GM19193 (cell line): Measurements from ENCODE around the gene CCBE1.

Experiments used
- POLR2A ChIP-seq: IDR thresholded peaks from 4 replicates; pipeline ENCODE4 v1.6.1; 2011; ENCODE audit not compliant: insufficient read depth, insufficient read length; ENCODE audit errors: extremely low read depth

CCBE1 gene

DNA sequence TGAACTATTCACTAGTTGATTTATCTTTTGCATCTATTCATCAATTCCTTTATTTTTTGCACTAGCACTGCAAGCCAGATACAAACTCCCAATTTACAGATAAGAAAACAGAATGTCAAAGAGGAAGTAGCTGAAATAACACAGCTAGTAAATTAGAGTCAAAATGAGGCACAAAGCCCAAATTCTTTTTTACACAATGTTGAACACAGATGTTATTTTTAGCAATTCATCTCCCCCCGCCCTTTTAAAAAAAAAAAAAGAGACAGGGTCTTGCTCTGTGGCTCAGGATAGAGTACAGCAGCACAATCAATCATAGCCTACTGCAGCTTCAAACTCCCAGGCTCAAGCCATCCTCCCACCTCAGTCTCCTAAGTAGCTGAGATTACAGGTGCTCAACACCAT lies 127.8 kb downstream of the CCBE1 start:
- TF ChIP-seq POLR2A = no peak

DNA sequence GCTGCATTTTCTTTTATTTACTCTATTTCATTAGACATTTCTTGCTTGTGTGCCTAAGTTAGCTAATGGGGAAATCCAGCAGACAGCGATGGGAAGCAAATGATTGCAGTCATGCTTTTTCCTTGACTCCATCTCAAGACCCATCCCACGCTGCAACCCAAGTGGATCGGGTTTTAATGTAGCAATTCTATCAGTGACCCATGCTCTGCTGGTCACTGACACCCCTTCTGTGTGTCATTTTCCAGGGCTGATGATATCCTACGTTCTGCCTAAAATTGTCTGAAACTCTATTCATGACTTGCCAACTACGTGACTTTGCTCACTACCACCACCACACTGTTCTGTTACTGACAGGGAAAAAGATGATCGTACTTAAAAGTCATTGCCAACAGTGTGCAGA lies 129.8 kb downstream of the CCBE1 start:
- TF ChIP-seq POLR2A = no peak

DNA sequence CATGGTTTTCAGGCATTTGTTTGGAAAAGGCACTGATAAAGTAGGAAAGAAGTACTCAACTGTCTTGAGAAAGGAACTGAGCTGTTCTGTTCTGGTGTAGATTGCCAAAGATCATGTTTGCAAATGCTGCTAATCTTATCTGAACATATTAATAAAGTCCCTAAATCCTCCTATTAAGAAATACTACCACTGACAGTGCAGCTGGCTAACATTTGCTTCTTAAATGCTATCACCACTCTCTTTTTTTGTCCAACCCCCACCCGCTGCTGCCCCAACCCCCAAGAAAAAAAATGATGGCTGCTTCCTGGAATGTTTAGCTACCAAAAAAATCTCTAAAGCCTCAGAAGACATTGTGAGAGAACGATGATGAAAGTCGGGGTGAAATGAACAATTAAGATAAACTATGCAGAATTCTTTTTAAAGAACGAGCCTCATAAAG lies 130.7 kb downstream of the CCBE1 start:
- no peak for TF ChIP-seq POLR2A

DNA sequence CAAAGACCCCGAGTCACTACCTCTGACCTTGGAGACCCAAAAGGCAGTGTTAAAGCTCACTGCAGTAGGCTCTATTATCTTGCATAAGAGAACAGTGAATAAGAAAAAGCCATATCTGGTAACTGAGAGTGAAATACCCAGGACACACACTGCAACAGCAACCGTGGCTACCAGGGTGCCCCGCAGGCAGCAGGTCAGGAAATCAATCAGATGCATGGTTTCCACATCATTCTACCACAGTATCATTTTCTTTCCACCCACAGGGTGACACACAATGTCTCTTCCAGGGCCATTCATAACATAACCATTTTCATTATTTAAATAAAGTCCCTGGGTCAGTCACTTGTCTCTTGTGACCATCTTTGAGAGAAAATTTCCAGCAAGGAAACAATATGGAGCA lies 131.3 kb downstream of the CCBE1 start:
- no peak for TF ChIP-seq POLR2A

DNA sequence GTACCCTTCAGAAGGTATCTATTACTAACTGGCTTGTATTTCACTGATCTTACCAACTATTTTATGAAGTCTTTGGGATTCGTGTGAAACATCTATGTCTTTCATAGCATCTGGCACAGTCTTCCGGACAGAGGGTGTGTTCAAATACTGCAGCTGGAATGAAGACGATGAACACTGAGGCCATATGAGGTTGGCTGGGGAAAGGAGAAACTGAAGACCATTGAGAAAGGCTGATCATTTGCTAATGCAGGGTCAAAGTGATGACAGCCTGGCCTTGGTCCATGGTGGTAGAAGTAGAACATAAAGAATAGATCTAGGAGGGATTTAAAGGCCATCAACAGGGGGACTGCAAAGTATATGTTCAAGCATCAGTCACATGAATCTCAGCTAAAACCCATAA lies 132.7 kb downstream of the CCBE1 start:
- no peak for TF ChIP-seq POLR2A

DNA sequence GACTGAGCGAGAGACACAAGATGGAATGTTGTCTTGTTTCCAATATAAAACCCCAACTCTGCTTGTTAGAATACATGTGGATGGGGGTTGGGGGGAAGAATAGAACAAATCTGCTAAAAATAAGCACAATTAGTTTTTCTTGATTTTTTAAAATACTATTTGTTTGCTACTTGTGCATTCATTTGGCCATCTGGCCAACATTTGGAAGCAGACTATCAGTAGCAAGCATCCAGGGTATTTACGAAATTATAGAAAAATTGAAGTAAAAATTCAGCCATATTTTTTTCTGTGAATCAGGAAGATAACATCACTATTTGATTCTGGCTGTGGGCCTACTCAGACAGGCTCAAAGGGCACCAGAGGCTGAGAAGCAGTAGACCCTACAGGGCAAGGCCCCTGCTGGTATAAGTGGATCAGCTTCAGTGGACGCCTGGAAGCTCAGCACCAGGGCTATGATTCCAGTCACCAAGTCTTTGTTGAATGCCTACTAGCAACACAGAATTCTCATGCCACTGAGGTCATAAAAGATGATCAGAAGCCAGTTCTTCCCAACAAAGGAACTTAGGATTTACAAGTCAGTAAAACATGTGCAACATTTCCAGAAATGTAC lies 133.9 kb downstream of the CCBE1 start:
- TF ChIP-seq POLR2A = no peak

DNA sequence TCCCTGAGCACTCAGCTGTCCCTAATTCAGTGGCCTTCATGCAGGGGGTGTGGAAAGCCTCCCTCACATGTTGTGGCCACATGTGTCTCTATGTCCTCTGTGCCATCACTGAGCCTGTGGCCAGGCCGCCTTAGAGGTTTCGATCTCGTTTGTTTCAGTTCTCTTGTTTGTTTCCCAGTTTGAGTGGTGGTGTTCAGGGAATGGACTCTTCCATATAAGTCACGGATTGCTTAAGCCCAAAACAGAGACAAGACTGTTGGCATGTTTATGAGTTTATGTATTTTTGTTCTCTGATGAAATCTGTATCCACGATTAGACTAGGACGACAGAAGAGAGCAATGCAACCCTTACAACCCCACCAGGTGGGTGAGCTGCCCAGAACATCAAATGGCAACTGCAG lies 134.5 kb downstream of the CCBE1 start:
- TF ChIP-seq POLR2A = no peak

DNA sequence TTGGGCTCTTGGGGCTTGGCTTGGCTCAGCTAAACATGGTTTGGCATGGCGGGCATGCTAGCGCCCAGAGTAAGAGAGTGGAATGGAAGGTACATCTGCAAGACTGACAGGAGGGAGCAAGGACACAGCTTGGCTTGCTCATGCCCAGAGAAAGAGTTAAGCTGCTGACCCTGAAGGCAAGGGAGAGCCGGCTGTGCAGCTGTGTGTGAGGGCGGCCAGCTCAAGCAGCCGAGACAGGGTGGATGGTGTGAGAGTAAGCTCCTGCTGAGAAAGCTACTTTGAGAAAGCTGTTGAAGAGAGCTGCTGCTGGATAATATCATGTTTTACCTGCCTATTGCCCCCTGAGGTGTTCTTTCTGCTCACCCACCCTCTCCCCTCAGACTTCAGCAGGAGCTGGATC lies 135.6 kb downstream of the CCBE1 start:
- TF ChIP-seq POLR2A = no peak

DNA sequence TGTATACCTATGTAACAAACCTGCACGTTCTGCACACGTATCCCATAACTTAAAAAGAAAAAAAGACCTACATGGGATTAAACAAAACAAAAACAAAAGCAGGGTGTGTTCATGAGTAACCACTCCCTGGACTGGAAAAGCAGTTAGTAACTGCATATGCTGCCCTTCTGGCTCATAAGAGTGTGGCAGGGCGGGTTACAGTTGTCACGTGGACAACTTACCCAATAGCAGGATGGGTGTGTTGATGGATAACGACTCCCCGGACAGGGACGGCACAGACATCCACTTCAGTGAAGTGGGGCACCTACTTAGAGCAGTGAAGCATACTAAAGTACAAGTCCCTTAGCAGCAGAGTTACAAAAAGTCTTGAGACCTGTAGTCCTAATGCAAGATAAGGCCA lies 136.7 kb downstream of the CCBE1 start:
- TF ChIP-seq POLR2A = no peak

DNA sequence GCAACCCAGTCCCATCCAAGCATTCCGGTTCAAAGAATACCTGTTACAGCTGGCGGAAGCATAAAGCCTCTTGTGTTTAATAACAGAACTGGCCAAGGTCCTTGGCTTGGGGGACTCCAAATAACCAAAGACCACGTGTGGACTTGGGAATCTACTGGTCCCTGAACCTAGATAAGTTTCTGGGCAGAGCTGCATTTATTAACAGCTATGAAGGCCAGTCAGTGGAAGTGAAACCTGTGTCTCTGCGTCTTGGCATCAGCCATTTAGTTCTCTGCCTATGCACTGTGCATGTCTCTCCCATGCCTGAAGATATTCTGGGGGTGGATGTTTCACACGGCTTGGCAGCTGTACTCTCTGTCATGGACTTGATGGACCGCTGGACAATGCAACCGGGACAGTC lies 137.7 kb downstream of the CCBE1 start:
- no peak for TF ChIP-seq POLR2A

DNA sequence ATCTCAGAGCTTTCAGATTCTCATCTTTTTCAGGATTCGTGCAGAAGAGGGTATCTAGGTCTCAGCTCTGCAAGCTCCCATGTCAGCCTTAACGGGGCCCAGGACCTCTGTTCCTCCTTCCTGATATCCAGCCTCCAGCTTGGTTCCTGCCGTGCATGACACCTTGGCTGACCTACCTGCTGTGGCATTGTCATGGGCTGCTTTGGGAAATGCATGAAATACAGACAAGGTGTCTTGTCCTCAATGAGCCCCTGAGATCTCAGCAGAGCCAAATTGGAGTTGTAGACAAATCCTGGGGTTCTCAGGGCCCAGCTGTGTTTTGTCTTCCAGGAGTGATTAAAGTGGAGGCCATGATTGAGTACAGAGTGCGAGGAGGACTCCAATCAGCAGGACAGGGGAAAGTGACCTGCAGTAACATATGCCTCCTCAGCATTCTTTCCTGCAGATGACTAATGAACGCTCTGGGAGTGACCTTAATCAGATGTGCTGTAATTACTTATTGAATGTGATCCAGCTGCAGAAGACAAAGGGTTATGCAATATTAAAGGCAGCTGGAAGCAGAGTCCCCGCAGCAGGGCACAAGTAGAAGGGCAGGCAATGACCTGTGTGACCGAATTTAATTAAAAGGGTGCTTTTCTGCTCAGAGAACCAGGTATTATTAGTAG lies 141.1 kb downstream of the CCBE1 start:
- no peak for TF ChIP-seq POLR2A

DNA sequence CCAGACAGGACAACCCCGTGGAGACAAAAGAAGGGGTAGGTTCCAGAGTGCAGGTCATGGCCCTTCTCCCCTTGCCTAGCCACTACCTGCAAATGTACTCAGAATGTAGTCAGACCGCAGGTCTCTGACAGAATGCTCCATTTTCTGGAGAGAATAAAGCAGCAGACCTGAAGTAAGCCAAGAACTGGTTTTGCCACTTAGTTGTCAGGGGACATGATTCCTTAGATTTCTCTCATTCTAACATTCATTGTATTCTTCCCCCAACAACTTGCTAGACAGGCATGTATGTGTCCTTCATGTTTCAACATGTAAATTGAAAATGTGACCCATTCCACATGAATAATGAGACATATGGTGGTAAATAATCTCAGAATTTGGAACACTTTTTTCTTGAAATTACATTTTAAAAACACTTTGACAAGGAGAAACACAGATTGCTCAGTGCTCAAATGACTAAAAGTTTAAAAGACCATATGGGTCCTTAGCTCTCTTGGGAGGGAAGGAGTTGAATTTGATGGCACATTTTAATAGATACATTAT lies 142.4 kb downstream of the CCBE1 start:
- no peak for TF ChIP-seq POLR2A

DNA sequence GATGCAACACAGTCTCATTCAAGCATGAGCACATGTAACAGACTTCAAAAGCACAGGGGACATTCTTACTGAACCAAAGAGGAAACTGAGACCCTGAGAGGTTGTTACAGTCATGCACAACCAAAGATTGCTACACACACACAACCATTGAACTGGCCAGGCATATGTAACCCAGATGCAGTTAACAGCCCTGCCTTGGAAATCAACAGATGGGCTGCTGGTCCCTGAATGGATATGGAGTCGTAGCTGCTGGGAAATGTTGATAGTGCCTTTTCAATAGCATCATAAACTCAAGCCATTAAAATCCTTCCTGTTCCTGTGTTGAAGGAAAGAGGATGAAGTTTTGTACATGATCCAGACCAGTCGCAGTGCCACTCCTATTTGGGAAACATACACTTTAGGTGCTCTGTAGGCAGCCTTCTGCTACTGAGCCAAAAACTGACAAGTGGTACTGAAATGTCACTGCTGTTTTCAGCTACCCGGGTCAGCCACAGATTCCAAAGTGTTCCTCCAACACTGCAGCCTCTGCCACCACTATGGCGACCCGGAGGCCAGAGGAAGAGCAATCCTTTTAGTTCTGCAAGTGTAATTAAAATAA lies 143.9 kb downstream of the CCBE1 start:
- no peak for TF ChIP-seq POLR2A

DNA sequence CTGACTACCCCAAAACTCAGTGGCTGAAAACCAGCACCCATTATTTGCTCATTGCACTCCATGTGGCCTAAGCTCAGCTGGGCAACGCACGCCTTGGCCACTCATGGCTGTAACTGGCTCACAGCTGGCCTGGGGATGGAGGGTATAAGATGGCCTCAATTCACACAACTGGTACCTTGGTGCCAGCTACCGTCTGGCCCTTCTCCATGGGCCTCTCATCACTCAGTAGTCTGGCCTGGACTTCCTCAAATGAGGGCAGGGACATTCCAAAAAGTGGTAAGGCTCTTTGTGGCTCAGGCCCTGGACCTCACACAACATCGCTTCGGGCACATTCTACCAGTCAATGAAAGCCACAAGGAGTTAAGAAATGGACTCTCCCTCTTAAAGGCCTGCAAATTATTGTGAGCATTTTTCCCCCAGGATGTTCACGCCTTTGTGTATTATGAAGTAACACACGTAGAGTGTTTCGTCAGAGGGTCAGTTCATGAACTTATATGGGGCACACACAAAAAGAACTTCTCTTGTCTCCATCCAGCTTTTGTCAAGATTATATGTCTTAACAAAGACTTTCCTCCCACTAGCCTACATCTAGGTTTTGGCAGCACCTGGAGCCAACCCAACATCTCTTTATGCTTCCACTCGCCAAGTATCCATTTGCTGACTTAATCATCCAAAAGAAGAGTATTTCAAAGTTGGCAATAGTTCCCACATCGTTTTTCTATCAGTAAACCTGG lies 145.2 kb downstream of the CCBE1 start:
- no peak for TF ChIP-seq POLR2A

DNA sequence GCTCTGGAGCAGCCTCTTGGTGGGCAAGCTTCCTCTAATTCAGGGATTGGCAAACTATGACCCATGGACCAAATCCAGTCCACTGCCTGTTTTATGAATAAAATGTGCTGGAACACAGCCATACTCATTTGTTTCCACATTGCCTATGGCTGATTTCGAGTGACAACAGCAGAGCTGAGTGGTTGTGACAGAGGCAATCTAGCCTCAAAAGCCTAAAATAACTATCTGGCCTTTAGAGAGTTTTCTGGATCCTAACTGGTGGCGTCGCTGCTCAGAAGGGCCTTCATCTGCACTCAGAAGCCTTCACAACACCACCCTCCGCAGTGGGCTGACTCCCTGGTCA lies 147.1 kb downstream of the CCBE1 start:
- no peak for TF ChIP-seq POLR2A

DNA sequence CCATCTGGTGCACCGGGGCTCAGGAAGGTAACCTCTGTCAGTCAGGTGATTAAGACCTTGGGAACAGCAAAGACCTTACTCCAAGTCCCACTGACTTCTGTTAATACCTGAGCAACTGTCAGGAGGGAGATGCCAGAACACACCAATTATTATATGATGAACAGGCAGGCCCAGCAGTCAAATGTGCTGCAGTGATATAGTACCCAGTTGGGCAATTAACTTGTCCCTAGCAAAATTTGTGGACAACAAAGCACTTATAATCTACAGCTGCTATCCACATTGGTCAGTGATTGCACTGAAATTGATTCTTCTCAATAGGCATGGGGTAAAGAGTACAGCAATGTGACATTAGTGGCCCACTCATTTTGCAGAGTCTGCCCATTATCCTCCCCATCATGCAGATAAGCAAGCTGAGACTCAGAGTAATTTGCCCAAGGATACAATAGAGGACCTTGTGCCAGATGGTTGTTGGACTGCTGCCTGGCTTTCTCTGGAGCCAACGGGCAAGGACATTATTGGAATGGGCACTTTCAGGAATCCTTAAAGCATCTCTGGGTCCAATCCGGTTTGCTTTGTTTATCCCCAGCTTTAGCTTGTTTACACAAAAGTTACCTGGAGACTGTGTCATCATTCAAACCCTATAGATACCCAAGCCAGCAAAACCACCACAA lies 147.6 kb downstream of the CCBE1 start:
- TF ChIP-seq POLR2A = no peak

DNA sequence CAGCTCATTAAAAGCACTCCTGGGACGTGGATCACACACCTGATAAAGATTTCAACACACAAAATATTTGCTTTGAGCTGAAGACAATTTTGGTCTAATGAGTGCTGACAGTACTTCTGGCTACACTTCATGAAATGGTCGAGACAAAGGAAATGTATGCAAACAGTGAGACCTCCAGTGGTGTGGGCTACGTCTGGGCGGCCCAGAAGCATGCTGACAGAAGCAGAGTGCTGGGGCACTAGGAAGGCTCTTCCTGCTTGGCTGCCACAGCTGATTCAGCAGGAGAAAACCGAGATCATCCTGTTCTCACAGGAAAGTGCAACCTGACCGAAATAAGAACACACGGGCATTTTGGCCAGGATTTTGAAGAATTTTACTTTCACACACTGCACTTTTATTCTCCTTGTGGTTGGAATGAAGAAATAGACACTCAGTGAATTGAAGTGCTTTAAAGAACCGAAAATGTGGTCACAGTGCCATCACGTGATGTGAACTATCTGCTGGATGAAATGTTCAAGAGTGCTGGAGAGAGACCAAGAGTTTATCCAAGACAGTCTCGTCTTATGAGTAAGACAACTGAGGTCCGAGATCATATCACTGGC lies 149.5 kb downstream of the CCBE1 start:
- TF ChIP-seq POLR2A = no peak
